Hepatocyte (in vitro differentiated cells): ENCODE data around the gene NAA38.

Source experiments
- CTCF ChIP-seq: fragments of 200-600 bp; sonication (generic); IDR thresholded peaks from 2 replicates; pipeline ENCODE4 v1.5.1; 2016; ENCODE audit warnings: antibody characterized with exemption, mild to moderate bottlenecking; ENCODE audit not compliant: poor library complexity
- EZH2phosphoT487 ChIP-seq: fragments of 200-600 bp; sonication (generic); IDR thresholded peaks from one replicate; pipeline ENCODE4 v1.6.1; 2018; ENCODE audit warnings: antibody characterized with exemption, mild to moderate bottlenecking, low read depth, moderate library complexity; ENCODE audit not compliant: unreplicated experiment, severe bottlenecking

GRCh38 chr17:7809086-7809790 is 48.1 kb downstream of the NAA38 start:
- no peak for TF ChIP-seq CTCF
- TF ChIP-seq EZH2phosphoT487, result no peak
